Body of pancreas (tissue), 4 donors: ENCODE results near the gene SART1.

Source experiments
- POLR2A ChIP-seq, 3 donors: fragments of 450-650 bp; IDR thresholded peaks; one replicate each; pipeline ENCODE4 v1.6.1; 2016; ENCODE audit warnings: antibody characterized with exemption in 3 of 3, mild to moderate bottlenecking in 2 of 3
- TF ChIP-seq, protein P1 (sequence below), 7 experiments: fragments of 450-650 bp in 4 of 7; fragments of 200-600 bp in 3 of 7; sonication (generic) in 3 of 7; IDR thresholded peaks; one replicate each; pipeline ENCODE4 v1.5.1; 2016 to 2019; ENCODE audit warnings: antibody characterized with exemption in 7 of 7

DNA sequence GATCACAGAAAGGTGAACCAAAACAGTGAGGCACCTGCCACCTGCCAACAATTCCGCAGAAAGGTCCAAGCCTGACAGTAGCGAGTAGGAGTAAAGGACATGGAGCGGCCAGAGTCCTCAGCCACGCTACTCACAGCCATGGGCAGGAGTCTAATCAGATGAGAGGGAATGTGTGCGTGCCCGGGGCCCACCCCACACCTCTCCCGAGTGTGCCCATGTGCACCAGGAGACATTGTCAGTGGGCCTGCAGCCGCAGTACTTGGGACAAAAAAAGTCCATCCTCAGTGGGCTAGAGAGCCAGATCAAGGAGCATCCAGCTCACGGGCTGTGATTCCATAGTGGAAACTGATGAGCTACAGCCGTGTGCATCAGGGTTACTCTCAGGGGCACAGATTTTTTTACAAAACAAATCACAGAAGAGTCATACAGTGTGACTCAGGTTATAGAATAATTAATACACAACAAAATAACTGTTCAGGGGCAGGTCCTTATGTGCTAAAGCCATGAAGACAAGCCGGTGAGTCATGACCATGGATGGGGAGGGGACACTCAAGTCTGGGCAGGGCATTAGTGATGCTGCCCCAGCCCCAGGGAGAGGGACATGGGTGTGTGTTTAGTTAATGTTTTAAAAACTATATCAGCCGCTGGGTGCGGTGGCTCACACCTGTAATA is 12.0 kb downstream of the SART1 start:
- TF ChIP-seq, protein P1, sequence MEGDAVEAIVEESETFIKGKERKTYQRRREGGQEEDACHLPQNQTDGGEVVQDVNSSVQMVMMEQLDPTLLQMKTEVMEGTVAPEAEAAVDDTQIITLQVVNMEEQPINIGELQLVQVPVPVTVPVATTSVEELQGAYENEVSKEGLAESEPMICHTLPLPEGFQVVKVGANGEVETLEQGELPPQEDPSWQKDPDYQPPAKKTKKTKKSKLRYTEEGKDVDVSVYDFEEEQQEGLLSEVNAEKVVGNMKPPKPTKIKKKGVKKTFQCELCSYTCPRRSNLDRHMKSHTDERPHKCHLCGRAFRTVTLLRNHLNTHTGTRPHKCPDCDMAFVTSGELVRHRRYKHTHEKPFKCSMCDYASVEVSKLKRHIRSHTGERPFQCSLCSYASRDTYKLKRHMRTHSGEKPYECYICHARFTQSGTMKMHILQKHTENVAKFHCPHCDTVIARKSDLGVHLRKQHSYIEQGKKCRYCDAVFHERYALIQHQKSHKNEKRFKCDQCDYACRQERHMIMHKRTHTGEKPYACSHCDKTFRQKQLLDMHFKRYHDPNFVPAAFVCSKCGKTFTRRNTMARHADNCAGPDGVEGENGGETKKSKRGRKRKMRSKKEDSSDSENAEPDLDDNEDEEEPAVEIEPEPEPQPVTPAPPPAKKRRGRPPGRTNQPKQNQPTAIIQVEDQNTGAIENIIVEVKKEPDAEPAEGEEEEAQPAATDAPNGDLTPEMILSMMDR (IDR thresholded peaks at IDR 0.05), result no peak
- no peak for TF ChIP-seq POLR2A (IDR thresholded peaks at IDR 0.05)
